Fibroblast of the aortic adventitia (primary cell): ENCODE data around the gene ZCCHC7. TPM values are rescaled to one million over a fixed set of nuclear protein-coding genes. Genes with fewer than 3 reads are reported as not detected.

Source experiments
- DNase-seq: peaks from one replicate; pipeline ENCODE4 v3.0.0-alpha.2; 2010; ENCODE audit warnings: low read depth
- H3K4me3 ChIP-seq: 2 replicates; pipeline ENCODE4 v1.5.1; 2011; ENCODE audit warnings: low read depth, mild to moderate bottlenecking, control low read depth, low read length, moderate library complexity
- total RNA-seq: library from RNA; depleted of rRNA; stranded (reverse); fragments of >200 nt; gene quantifications from 2 replicates; pipeline ENCODE4 v1.2.3, GENCODE V29; 2012; ENCODE audit warnings: low replicate concordance
- TF ChIP-seq, protein P1 (sequence below): IDR thresholded peaks from 2 replicates; pipeline ENCODE4 v1.5.1; 2011; ENCODE audit warnings: mild to moderate bottlenecking, low read length, control low read depth, inconsistent platforms; ENCODE audit not compliant: insufficient read depth

Gene ZCCHC7
- total RNA-seq, 1 donor: 31.8 TPM

DNA sequence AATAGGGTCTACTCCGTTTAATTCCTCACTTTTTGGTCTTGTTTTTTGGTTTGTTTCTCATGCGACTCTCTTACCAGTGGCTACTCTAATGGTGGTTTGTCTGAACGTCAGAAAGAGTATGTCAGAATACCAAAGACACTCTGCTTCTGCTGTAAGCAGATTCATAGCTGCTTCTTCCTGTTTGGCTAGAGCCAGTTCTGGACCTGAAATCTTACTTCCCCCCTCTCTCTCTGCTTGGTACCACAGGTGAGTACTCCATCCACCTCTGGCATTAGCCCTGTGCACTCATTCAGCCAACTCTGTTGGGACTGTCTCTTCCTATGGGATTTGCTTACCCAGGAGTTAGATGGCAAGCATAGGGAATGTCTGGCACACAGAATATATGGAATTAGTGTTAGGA is 6.6 kb downstream of the ZCCHC7 start:
- DNase-seq: no peak
- H3K4me3 ChIP-seq: no peak overlapping the region
- TF ChIP-seq, protein P1, sequence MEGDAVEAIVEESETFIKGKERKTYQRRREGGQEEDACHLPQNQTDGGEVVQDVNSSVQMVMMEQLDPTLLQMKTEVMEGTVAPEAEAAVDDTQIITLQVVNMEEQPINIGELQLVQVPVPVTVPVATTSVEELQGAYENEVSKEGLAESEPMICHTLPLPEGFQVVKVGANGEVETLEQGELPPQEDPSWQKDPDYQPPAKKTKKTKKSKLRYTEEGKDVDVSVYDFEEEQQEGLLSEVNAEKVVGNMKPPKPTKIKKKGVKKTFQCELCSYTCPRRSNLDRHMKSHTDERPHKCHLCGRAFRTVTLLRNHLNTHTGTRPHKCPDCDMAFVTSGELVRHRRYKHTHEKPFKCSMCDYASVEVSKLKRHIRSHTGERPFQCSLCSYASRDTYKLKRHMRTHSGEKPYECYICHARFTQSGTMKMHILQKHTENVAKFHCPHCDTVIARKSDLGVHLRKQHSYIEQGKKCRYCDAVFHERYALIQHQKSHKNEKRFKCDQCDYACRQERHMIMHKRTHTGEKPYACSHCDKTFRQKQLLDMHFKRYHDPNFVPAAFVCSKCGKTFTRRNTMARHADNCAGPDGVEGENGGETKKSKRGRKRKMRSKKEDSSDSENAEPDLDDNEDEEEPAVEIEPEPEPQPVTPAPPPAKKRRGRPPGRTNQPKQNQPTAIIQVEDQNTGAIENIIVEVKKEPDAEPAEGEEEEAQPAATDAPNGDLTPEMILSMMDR: no peak

DNA sequence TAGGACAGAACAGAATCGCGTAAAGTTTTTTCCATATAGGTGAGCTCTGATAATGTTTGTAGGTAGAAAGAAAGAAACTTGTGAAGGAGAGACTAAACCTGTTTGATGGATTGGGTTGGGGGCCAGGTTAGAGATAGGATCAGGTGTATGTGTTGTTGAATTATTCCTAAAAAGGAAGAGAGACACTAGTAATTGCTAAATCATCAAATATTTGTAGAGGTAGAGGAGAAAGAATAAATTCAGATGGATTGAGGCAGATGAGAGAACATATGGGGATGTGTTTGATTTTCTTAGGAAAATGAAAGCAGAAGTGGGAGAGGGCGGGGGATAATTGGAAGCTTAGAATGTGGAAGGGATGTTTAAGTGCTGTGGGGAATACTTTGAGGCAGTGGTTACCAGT is 7.7 kb downstream of the ZCCHC7 start:
- TF ChIP-seq, protein P1: no peak
- no peak for DNase-seq

DNA sequence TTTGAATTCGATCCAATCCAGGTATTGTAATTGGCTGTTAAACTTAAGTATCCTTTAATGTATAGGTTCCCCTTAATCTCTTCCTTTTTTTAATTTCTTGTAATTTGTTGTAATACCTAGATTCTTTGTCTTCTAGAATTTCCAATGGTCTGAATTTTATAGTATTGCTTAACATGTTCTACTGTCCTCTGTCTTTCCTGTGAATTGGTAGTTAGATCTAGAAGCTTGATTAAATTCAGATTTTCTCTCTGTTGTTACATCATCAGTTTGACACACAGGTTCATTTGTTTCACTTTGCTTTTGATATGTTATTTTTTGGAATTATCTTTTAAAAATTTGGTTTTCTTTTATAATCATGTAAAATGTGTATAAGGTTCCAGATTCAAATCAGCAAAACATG is 13.8 kb downstream of the ZCCHC7 start:
- TF ChIP-seq, protein P1: no peak
- DNase-seq: no peak
- no peak overlapping the region for H3K4me3 ChIP-seq

More for the DNA sequence above, 7.7 kb downstream of the ZCCHC7 start:
- H3K4me3 ChIP-seq: no peak overlapping the region

DNA sequence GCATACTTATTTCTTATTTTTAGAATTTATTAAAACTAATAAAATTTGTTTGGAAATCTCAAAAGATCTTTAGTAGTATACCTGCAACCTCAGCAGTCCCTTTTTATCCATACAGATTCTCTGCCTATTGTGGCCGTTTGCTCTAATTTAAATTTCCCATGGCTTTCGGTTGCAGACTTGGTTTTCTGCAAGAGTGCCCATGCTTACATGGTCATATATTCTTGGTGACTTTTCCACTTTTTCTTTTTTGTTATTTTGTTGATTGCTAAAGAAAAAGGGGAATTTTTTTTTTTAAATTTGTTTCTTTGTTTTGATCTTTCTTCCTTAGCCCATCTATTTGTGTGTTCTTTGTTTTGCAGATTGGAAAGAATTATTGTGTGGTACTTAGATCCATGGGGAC is 20.6 kb downstream of the ZCCHC7 start:
- DNase-seq: no peak
- TF ChIP-seq, protein P1: no peak
- H3K4me3 ChIP-seq: no peak overlapping the region

DNA sequence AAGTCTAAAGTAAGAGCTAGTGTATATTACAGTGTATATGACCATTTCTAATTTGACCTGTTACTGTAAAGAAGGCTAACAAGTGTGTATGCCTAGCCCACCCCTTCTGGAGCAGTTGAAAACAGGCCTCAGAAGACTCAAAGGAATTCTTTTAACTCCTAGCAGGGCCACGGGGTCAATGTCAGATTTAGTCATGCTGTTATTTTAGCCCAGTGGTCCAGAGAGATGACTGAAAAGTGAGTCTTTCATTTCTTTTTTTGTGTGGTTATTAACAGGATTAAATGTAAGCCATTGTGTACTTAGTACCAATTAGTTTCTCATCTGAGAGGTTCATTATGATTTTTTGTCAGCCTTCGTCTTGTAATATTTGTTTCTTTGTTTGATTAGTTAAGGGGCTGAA is 24.4 kb downstream of the ZCCHC7 start:
- DNase-seq: no peak
- no peak overlapping the region for H3K4me3 ChIP-seq
- TF ChIP-seq, protein P1: no peak

DNA sequence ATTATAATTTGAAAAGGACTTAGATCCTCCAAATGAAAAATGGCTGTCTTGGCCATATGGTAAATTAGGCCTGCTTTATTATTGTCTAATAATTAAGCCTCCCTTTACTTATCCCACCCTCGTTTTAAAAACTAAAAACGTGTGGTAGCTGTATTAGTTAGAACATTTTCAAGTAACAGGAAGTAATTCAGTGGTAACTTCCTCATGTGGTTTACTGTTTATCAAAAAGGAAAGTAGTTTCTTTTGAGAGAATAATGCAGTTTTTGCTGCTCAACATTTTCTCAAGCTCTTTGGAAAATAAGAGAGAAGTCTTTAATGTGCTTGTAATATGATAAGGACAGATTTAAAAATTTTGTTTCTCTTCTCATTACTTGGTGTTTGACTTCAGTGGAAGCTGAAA is 26.0 kb downstream of the ZCCHC7 start:
- H3K4me3 ChIP-seq: no peak overlapping the region
- DNase-seq: no peak
- TF ChIP-seq, protein P1: no peak

DNA sequence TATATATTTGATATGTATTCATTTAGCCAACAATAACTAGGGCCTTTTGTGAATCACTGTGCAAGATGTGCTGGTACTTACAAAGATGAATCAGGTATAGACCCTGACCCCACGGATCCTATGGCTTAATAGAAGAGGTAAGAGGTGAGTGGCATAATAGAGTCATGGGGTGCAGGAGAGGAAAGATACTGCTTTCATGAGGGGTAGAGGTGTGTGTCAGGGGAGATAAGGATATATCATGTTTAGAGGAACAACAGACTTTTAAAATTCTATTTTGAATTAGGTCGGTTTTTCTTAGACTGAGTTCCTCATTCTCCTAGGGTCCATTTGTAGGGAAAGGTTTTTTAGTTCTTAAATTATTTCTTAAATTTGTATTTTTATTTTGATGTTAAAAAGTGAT is 27.8 kb downstream of the ZCCHC7 start:
- TF ChIP-seq, protein P1: no peak
- no peak overlapping the region for H3K4me3 ChIP-seq
- DNase-seq: no peak
